Lung (tissue), 12 donors: ENCODE results near the gene ZNF331. TPM values are rescaled to one million over a fixed set of nuclear protein-coding genes. Genes with fewer than 3 reads are reported as not detected.
A peak's percentile ranks its signal among the peaks of the same experiment; 100 is the strongest.

Experiments used
- ATAC-seq: fragments of 200-7000 bp; cut with Tn5 transposase; one replicate; pipeline ENCODE4 v1.9.1; 2020; ENCODE audit warnings: moderate number of reproducible peaks; ENCODE audit not compliant: insufficient read depth, low FRiP score
- DNase-seq, 3 donors: peaks; one replicate each; pipeline ENCODE4 v3.0.0-alpha.2; 2013 to 2017
- H3K27ac ChIP-seq, 2 donors: one replicate each; pipeline ENCODE4 v1.5.1; 2013; ENCODE audit warnings: mild to moderate bottlenecking in 2 of 2, moderate library complexity in 2 of 2, control low read depth in 1 of 2, inconsistent platforms in 1 of 2, low read depth in 1 of 2, low read length in 1 of 2
- H3K27me3 ChIP-seq, 3 donors: one replicate each; pipeline ENCODE4 v1.5.1; 2013; ENCODE audit warnings: low read length in 2 of 3; ENCODE audit not compliant: control insufficient read depth in 3 of 3, insufficient read depth in 3 of 3
- H3K36me3 ChIP-seq, 4 donors: one replicate each; pipeline ENCODE4 v1.5.1; 2013; ENCODE audit warnings: low read length in 4 of 4, mild to moderate bottlenecking in 1 of 4, moderate library complexity in 1 of 4; ENCODE audit not compliant: control insufficient read depth in 4 of 4, insufficient read depth in 4 of 4
- H3K4me1 ChIP-seq, 5 donors: one replicate each; pipeline ENCODE4 v1.5.1; 2013; ENCODE audit warnings: low read length in 5 of 5, mild to moderate bottlenecking in 2 of 5, moderate library complexity in 1 of 5; ENCODE audit not compliant: control insufficient read depth in 5 of 5, insufficient read depth in 5 of 5
- H3K4me3 ChIP-seq: one replicate; pipeline ENCODE4 v1.5.1; 2013; ENCODE audit warnings: mild to moderate bottlenecking, control low read depth, moderate library complexity
- H3K9ac ChIP-seq, 2 donors: one replicate each; pipeline ENCODE4 v1.5.1; 2013; ENCODE audit warnings: low read length in 2 of 2, control low read depth in 1 of 2; ENCODE audit not compliant: insufficient read depth in 1 of 2
- H3K9me3 ChIP-seq, 4 donors: one replicate each; pipeline ENCODE4 v1.5.1; 2013; ENCODE audit warnings: low read length in 3 of 4, mild to moderate bottlenecking in 1 of 4, moderate library complexity in 1 of 4; ENCODE audit not compliant: control insufficient read depth in 4 of 4, insufficient read depth in 3 of 4
- WGBS, 2 donors: extraction: QIAGEN DNeasy Blood & Tissue Kit; methylation state at CpG; one replicate each; pipeline ENCODE4 v1.1.7; 2013; 5-methylcytosine and 5-hydroxymethylcytosine counted together
- polyA plus RNA-seq, 2 donors: library from polyadenylated mRNA; stranded (reverse); fragments of 200-250 nt; gene quantifications; one replicate each; pipeline ENCODE4 v1.2.1, GENCODE V29; 2013
- total RNA-seq, 2 donors: library from RNA; depleted of rRNA in 1 of 2; stranded (reverse); fragments of >200 nt in 1 of 2; gene quantifications; one replicate each; pipeline ENCODE4 v1.2.1, GENCODE V29; 2014 to 2021
- TF ChIP-seq, protein P1 (sequence below): IDR thresholded peaks from 2 replicates; pipeline ENCODE4 v1.5.1; 2012; ENCODE audit warnings: mild to moderate bottlenecking; ENCODE audit errors: control extremely low read depth, extremely low read depth
- donor health status: control.
- donor health status: control.
- donor health status: Bipolar disorder and iron deficiency.
- donor health status: healthy.
- donor health status: DM: yes; HTN: yes; CAD: no.

ZNF331 gene
- total and polyA plus RNA-seq, 4 donors: 12.7 to 27.9 (median 22.8) TPM

DNA sequence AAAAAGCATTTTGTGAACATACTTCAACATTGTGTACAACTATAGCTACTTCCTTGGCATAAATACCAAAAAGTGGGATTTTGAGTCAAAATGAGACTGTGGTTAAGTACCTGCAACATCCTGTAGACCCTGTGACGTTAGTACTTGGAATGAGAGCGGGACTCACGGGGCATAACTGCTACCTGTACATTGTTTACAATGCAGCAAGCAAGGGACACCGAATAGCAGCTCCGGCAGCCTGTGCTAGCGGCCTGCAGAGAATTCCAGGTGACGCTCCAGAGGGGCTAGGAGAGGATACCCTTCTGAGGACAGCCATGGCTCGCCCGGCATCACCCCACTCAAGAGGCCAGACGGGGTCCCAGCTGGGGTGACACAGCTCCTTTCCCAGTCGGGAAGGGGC, 824 bp upstream of the ZNF331 start:
- no peak for ATAC-seq
- H3K36me3 ChIP-seq: peaks cover 0 to 4% (median 0%) of the 10 kb centered on the region in 4 donors
- 52 to 54% methylated on average over 11 of the region's 11 CpGs for WGBS, 2 donors
- peak overlapping the region; percentile 82 for H3K4me3 ChIP-seq
- no peaks in the 10 kb centered on the region for H3K27me3 ChIP-seq
- TF ChIP-seq, protein P1, sequence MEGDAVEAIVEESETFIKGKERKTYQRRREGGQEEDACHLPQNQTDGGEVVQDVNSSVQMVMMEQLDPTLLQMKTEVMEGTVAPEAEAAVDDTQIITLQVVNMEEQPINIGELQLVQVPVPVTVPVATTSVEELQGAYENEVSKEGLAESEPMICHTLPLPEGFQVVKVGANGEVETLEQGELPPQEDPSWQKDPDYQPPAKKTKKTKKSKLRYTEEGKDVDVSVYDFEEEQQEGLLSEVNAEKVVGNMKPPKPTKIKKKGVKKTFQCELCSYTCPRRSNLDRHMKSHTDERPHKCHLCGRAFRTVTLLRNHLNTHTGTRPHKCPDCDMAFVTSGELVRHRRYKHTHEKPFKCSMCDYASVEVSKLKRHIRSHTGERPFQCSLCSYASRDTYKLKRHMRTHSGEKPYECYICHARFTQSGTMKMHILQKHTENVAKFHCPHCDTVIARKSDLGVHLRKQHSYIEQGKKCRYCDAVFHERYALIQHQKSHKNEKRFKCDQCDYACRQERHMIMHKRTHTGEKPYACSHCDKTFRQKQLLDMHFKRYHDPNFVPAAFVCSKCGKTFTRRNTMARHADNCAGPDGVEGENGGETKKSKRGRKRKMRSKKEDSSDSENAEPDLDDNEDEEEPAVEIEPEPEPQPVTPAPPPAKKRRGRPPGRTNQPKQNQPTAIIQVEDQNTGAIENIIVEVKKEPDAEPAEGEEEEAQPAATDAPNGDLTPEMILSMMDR: no peak
- H3K9me3 ChIP-seq: peaks cover 0 to 10% (median 0%) of the 10 kb centered on the region in 4 donors
- peak overlapping the region; percentile 57 to 96 for H3K27ac ChIP-seq
- peak overlapping the region; percentile 31 to 32 for H3K9ac ChIP-seq
- no peaks in the 10 kb centered on the region for H3K4me1 ChIP-seq
- no peak for DNase-seq

DNA sequence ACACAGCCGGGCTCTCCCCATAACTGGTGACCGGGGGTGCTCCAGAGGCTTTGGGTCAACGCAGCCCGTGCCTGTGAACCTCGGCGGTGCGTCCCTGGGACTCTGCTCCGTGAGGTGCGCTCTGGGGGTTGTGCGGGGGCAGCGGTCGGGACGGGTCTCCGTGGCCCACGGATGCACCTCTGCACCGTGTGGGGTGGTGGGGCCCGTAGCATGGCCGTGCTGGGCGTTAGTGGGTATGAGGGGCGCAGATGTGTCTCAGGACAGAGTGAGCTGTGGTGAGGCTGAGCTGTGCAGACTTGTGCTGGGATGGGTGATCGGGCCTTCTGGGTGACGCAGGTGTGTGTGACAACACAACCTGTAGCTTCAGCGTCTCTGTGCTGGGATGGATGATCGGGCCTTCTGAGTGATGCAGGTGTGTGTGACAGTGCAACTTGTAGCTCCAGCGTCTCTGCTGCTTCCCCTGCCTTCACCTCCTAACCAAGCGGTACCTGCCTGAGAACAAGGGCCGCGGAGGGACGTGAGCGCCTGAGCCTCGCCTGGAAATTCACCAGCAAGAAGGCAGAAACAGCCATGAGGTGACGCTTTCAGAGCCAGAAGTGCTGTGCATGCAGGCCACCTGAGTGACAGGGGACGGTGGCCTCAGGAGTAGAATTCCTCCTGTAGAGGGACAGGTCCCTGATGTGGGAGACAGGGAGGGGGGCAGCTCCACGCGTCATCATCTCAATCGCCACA, 599 bp downstream of the ZNF331 start:
- TF ChIP-seq, protein P1: no peak
- Histone ChIP-seq H3K9ac (peak overlapping the region; percentile 53 to 73), H3K4me1 (no peaks in the 10 kb centered on the region), H3K27me3 (no peaks in the 10 kb centered on the region), H3K27ac (peak overlapping the region; percentile 57 to 96), H3K9me3 (peaks cover 0 to 10% (median 0%) of the 10 kb centered on the region in 4 donors), H3K4me3 (peak overlapping the region; percentile 82), H3K36me3 (peaks cover 0 to 6% (median 0%) of the 10 kb centered on the region in 4 donors)
- ATAC-seq: no peak
- DNase-seq: no peak
- WGBS, 2 donors: 53 to 56% methylated on average over 36 of the region's 36 CpGs

DNA sequence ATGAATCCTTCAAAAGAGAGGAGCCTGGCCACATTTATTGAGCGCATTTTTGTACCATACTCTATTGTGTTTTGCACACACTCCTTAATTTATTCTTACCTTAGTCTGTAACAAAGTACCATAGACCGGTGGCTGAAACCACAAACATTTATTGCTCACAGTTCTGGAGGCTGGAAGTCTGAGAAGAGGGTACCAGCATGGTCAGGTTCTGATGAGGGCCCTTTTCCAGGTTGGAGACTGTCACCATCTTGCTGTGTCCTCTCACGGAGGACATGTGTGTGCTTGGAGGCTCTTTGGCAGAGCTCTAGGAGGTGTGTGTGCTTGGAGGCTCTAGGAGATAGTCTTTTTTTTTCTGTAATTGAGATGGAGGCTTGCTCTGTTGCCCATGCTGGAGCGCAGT, 2.1 kb downstream of the ZNF331 start:
- Histone ChIP-seq H3K4me3 (no peak overlapping the region), H3K9ac (no peak overlapping the region), H3K9me3 (peaks cover 0 to 10% (median 0%) of the 10 kb centered on the region in 4 donors), H3K36me3 (peaks cover 0 to 6% (median 0%) of the 10 kb centered on the region in 4 donors), H3K4me1 (peaks cover 0 to 2% (median 0%) of the 10 kb centered on the region in 5 donors), H3K27me3 (no peaks in the 10 kb centered on the region), H3K27ac (no peak overlapping the region)
- 89 to 91% methylated on average over 4 of the region's 4 CpGs for WGBS, 2 donors
- ATAC-seq: no peak
- DNase-seq: no peak
- TF ChIP-seq, protein P1: no peak
